GM12874 (cell line): ENCODE results near the gene ARAP3.

Experiments
- CTCF ChIP-seq: IDR thresholded peaks from 2 replicates; pipeline ENCODE4 v1.5.1; 2011; ENCODE audit warnings: low read depth, mild to moderate bottlenecking, control low read depth, low read length, moderate library complexity; ENCODE audit not compliant: insufficient read depth

ARAP3 gene

GRCh38 chr5:141617682-141618029 is 64.4 kb downstream of the ARAP3 start:
- no peak for TF ChIP-seq CTCF

- no peak for TF ChIP-seq CTCF
These were observed 64.9 kb downstream of the ARAP3 start for GRCh38 chr5:141617128-141617527.

GRCh38 chr5:141615991-141616720 is 65.9 kb downstream of the ARAP3 start:
- TF ChIP-seq CTCF = no peak

- no peak for TF ChIP-seq CTCF
These were observed 68.7 kb downstream of the ARAP3 start for GRCh38 chr5:141613344-141613743.

- no peak for TF ChIP-seq CTCF
These were observed 70.7 kb downstream of the ARAP3 start for GRCh38 chr5:141611289-141611688.

GRCh38 chr5:141609044-141609443 is 73.0 kb downstream of the ARAP3 start:
- TF ChIP-seq CTCF = no peak

- no peak for TF ChIP-seq CTCF
These were observed 73.5 kb downstream of the ARAP3 start for GRCh38 chr5:141608557-141608956.
